K562 (cell line): Measurements from ENCODE around the gene CIAO3. TPM values are rescaled to one million over a fixed set of nuclear protein-coding genes. Genes with fewer than 3 reads are reported as not detected.
A peak's percentile ranks its signal among the peaks of the same experiment; 100 is the strongest.

ENCODE experiments used
- CCAR2 ChIP-seq: fragments of 200-400 bp; formaldehyde crosslinking; IDR thresholded peaks from 2 replicates; pipeline ENCODE4 v1.6.1; 2017; ENCODE audit warnings: mild to moderate bottlenecking, low read depth, low read length
- CCNT2 ChIP-seq: IDR thresholded peaks from 2 replicates; pipeline ENCODE4 v1.6.1; 2011; ENCODE audit warnings: borderline replicate concordance, low read depth, mild to moderate bottlenecking, moderate library complexity, mixed read lengths, low read length; ENCODE audit not compliant: insufficient read length; ENCODE audit errors: extremely low read depth
- CTBP1 ChIP-seq: fragments of 450-650 bp; IDR thresholded peaks from 2 replicates; pipeline ENCODE4 v1.6.1; 2016; ENCODE audit warnings: borderline replicate concordance
- DPF2 ChIP-seq: fragments of 450-650 bp; IDR thresholded peaks from 2 replicates; pipeline ENCODE4 v1.6.1; 2016
- ESRRA ChIP-seq: fragments of 450-650 bp; IDR thresholded peaks from 2 replicates; pipeline ENCODE4 v1.6.1; 2014; ENCODE audit warnings: low read depth, mild to moderate bottlenecking, moderate library complexity, borderline replicate concordance
- ETS2 ChIP-seq: IDR thresholded peaks from 2 replicates; pipeline ENCODE4 v1.6.1; 2016; ENCODE audit warnings: borderline replicate concordance, missing genetic modification characterization, mild to moderate bottlenecking, moderate library complexity, missing compliant biosample characterization; ENCODE audit not compliant: poor library complexity, severe bottlenecking
- EZH2 ChIP-seq: IDR thresholded peaks from 2 replicates; pipeline ENCODE4 v1.6.1; 2012; ENCODE audit warnings: low read depth, mild to moderate bottlenecking, inconsistent platforms, low read length, borderline replicate concordance
- MTF1 ChIP-seq: fragments of 250-450 bp; sonication (Bioruptor Pico); IDR thresholded peaks from 2 replicates; pipeline ENCODE4 v1.9.0; 2021; ENCODE audit warnings: moderate library complexity, mild to moderate bottlenecking, inconsistent platforms, borderline replicate concordance
- NR2C2 ChIP-seq, 2 experiments: fragments of 200-800 bp in 1 of 2; sonication (Bioruptor generic) in 1 of 2; sonication (generic) in 1 of 2; formaldehyde crosslinking in 1 of 2; IDR thresholded peaks; 2 replicates each; pipeline versions ENCODE4 v1.6.1 to v1.8.0; 2016 to 2022; ENCODE audit warnings: mild to moderate bottlenecking in 1 of 2, missing compliant biosample characterization in 1 of 2, missing genetic modification characterization in 1 of 2, missing genetic modification reagents in 1 of 2
- RBBP5 ChIP-seq: fragments of 200-600 bp; sonication (generic); IDR thresholded peaks from 2 replicates; pipeline ENCODE4 v1.6.1; 2012; ENCODE audit warnings: borderline replicate concordance, mild to moderate bottlenecking, low read length, control low read depth, inconsistent platforms; ENCODE audit not compliant: insufficient read depth, poor library complexity, severe bottlenecking
- RBFOX2 ChIP-seq: fragments of 200-400 bp; formaldehyde crosslinking; IDR thresholded peaks from 2 replicates; pipeline ENCODE4 v1.6.1; 2017; ENCODE audit warnings: low read depth, mild to moderate bottlenecking, low read length, moderate library complexity
- SRF ChIP-seq, 2 experiments: fragments of 250-450, 450-650 bp in 1 of 2; sonication (Bioruptor Pico) in 1 of 2; sonication (generic) in 1 of 2; formaldehyde crosslinking; IDR thresholded peaks; 2 replicates each; pipeline versions ENCODE4 v1.5.0 to v1.5.1; 2020 to 2022; ENCODE audit warnings: mild to moderate bottlenecking in 1 of 2, missing genetic modification reagents in 1 of 2
- TRIM24 ChIP-seq, 2 experiments: fragments of 450-650 bp; IDR thresholded peaks; 2 replicates each; pipeline ENCODE4 v1.6.1; 2016
- ZKSCAN3 ChIP-seq: fragments of 250-450 bp; sonication (Bioruptor Pico); IDR thresholded peaks from 2 replicates; pipeline ENCODE4 v1.4.0; 2020
- ZNF24 ChIP-seq: fragments of 450-650 bp; IDR thresholded peaks from 2 replicates; pipeline ENCODE4 v1.6.1; 2016
- ZNF583 ChIP-seq: fragments of 250-450 bp; sonication (Bioruptor Pico); IDR thresholded peaks from 2 replicates; pipeline ENCODE4 v1.4.0; 2020
- ZNF764 ChIP-seq: fragments of 250-450 bp; sonication (Bioruptor Pico); IDR thresholded peaks from 2 replicates; pipeline ENCODE4 v1.4.0; 2020; ENCODE audit warnings: low read depth, mild to moderate bottlenecking, moderate library complexity
- polyA plus RNA-seq, 8 experiments: library from polyadenylated mRNA; depleted of rRNA in 4 of 8; stranded (reverse) in 5 of 8; unstranded in 3 of 8; fragments of >200 nt; fragmentation: Nextera tagmentation in 2 of 8; fragmentation: Illumina TruSeq in 1 of 8; extraction: Ambion mirVana in 2 of 8; extraction: Trizol in 1 of 8; gene quantifications; 2 replicates each; pipeline versions ENCODE4 v1.2.1 to v1.2.3, GENCODE V29; 2011 to 2014; ENCODE audit warnings: inconsistent platforms in 1 of 8, missing spikeins in 1 of 8
- total RNA-seq, 7 experiments: library from RNA; depleted of rRNA in 6 of 7; stranded (reverse); fragments of >200 nt in 6 of 7; fragmentation: Illumina TruSeq in 2 of 7; extraction: Trizol in 2 of 7; gene quantifications; 2 replicates each; pipeline versions ENCODE4 v1.2.1 to v1.2.3, GENCODE V29; 2011 to 2021; ENCODE audit warnings: low replicate concordance in 1 of 7
- TF ChIP-seq, protein P1 (sequence below): fragments of 250-450 bp; sonication (Bioruptor Pico); IDR thresholded peaks from 2 replicates; pipeline ENCODE4 v1.8.0; 2022; ENCODE audit warnings: moderate library complexity, mild to moderate bottlenecking, inconsistent platforms
- TF ChIP-seq, protein P2 (sequence below): IDR thresholded peaks from 2 replicates; pipeline ENCODE4 v1.6.1; 2014; ENCODE audit warnings: antibody characterized with exemption
- TF ChIP-seq, protein P3 (sequence below), 3 experiments: IDR thresholded peaks in 2 of 3; conservative IDR thresholded peaks in 1 of 3; 2 replicates each; pipeline ENCODE4 v1.5.1; 2011 to 2012; ENCODE audit warnings: low read length in 3 of 3, mild to moderate bottlenecking in 3 of 3, control low read depth in 2 of 3, improper control_type of control experiment in 1 of 3, inconsistent platforms in 1 of 3, low read depth in 1 of 3, mixed read lengths in 1 of 3, moderate library complexity in 1 of 3; ENCODE audit not compliant: insufficient read depth in 2 of 3
- TF ChIP-seq, protein P4 (sequence below): fragments of 250-450 bp; sonication (Bioruptor Pico); IDR thresholded peaks from 2 replicates; pipeline ENCODE4 v1.9.0; 2021; ENCODE audit warnings: mild to moderate bottlenecking

The CIAO3 gene
- total and polyA plus RNA-seq, 9 of the 15 experiments (the other 6 are each of a cell fraction or from before 2014, with no cell fraction given) = 2.2 to 35.6 (median 18.7) TPM

DNA sequence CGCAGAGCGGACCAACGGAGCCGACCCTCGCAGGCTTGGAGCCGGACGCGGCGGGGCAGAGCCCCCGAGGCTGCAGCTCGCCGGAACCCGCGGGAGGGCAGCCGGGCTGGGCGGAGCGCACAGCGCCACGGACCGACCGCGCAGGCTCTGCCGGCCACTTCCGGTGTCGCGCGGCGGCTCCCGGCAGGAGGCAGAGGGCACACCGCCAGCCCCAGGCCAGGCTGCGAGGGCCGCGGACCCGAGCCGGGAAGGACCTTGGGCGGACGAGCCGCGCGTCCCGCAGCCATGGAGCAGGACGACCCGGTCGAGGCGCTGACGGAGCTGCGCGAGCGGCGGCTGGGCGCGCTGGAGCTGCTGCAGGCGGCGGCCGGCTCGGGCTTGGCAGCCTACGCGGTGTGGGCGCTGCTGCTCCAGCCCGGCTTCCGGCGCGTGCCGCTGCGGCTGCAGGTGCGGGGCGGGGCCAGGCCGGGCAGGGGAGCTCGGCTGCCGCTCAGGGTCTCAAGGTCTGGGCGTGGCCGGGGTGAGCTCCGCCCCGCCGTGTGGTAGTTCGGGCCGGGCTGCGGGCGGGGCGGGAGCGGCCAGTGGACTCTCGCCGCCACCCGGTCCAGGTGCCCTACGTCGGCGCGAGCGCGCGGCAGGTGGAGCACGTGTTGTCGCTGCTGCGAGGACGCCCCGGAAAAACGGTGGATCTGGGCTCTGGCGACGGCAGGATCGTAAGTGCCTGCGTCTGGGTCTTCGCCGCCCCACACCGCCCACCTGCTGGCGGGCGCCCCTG is 19.6 kb downstream of the CIAO3 start, which contains the start of gene ANTKMT (continued):
- TF ChIP-seq NR2C2 (CRISPR knock-in tag; IDR thresholded peaks at IDR 0.05) = peak; percentile 80; the same call in 1 of the 2 replicates
- peak; percentile 89 for TF ChIP-seq NR2C2 (tag; IDR thresholded peaks at IDR 0.05)
- no peak for TF ChIP-seq CCAR2
- peak; percentile 88 for TF ChIP-seq CCNT2
- TF ChIP-seq ZNF764 (CRISPR knock-in tag) = no peak
- no peak for TF ChIP-seq EZH2
- peak; percentile 93 for TF ChIP-seq RBBP5
- TF ChIP-seq, protein P1, sequence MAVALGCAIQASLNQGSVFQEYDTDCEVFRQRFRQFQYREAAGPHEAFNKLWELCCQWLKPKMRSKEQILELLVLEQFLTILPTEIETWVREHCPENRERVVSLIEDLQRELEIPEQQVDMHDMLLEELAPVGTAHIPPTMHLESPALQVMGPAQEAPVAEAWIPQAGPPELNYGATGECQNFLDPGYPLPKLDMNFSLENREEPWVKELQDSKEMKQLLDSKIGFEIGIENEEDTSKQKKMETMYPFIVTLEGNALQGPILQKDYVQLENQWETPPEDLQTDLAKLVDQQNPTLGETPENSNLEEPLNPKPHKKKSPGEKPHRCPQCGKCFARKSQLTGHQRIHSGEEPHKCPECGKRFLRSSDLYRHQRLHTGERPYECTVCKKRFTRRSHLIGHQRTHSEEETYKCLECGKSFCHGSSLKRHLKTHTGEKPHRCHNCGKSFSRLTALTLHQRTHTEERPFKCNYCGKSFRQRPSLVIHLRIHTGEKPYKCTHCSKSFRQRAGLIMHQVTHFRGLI (CRISPR knock-in tag) = peak; percentile 85; the same call in 1 of the 2 replicates
- peak; percentile 38; the same call in 1 of the 2 replicates for TF ChIP-seq ZNF583
- no peak for TF ChIP-seq MTF1 (CRISPR knock-in tag)
- TF ChIP-seq DPF2 = no peak
- no peak for TF ChIP-seq ZKSCAN3 (CRISPR knock-in tag)
- TF ChIP-seq, protein P2, sequence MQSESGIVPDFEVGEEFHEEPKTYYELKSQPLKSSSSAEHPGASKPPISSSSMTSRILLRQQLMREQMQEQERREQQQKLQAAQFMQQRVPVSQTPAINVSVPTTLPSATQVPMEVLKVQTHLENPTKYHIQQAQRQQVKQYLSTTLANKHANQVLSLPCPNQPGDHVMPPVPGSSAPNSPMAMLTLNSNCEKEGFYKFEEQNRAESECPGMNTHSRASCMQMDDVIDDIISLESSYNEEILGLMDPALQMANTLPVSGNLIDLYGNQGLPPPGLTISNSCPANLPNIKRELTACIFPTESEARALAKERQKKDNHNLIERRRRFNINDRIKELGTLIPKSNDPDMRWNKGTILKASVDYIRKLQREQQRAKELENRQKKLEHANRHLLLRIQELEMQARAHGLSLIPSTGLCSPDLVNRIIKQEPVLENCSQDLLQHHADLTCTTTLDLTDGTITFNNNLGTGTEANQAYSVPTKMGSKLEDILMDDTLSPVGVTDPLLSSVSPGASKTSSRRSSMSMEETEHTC = peak; percentile 5; the same call in 1 of the 2 replicates
- TF ChIP-seq TRIM24 (IDR thresholded peaks at IDR 0.05) = peak in 1 of 2 experiments; percentile 88; a peak in 2 of 4 replicates
- peak; percentile 88 for TF ChIP-seq ESRRA
- peak; percentile 99 for TF ChIP-seq CTBP1
- TF ChIP-seq, protein P3, sequence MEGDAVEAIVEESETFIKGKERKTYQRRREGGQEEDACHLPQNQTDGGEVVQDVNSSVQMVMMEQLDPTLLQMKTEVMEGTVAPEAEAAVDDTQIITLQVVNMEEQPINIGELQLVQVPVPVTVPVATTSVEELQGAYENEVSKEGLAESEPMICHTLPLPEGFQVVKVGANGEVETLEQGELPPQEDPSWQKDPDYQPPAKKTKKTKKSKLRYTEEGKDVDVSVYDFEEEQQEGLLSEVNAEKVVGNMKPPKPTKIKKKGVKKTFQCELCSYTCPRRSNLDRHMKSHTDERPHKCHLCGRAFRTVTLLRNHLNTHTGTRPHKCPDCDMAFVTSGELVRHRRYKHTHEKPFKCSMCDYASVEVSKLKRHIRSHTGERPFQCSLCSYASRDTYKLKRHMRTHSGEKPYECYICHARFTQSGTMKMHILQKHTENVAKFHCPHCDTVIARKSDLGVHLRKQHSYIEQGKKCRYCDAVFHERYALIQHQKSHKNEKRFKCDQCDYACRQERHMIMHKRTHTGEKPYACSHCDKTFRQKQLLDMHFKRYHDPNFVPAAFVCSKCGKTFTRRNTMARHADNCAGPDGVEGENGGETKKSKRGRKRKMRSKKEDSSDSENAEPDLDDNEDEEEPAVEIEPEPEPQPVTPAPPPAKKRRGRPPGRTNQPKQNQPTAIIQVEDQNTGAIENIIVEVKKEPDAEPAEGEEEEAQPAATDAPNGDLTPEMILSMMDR (IDR thresholded peaks at IDR 0.05 in 2 of 3, conservative IDR thresholded peaks at IDR 0.05 in 1 of 3; ENCODE audit: insufficient read depth in 2 of 3, low read depth in 1 of 3, low read length in 3 of 3) = peak in 1 of 3 experiments; percentile 18; a peak in 2 of 6 replicates
- peak; percentile 92 for TF ChIP-seq RBFOX2
- no peak for TF ChIP-seq SRF (CRISPR knock-in tag; IDR thresholded peaks at IDR 0.05)
- TF ChIP-seq, protein P4, sequence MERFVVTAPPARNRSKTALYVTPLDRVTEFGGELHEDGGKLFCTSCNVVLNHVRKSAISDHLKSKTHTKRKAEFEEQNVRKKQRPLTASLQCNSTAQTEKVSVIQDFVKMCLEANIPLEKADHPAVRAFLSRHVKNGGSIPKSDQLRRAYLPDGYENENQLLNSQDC = no peak
- 0 out of 2 replicates have a peak, but pooled peaks have one; percentile 40 for TF ChIP-seq ZNF24
- TF ChIP-seq ETS2 (tag) = peak; percentile 71
